ENCODE measurements around the gene CENPA. TPM values are rescaled to one million over a fixed set of nuclear protein-coding genes. Genes with fewer than 3 reads are reported as not detected.

CENPA gene
- total RNA-seq (1 to 10 TPM in 6 of 7 donors, not detected in 1; 1.1 to 7.3 (median 4.2) TPM), polyA plus RNA-seq (1 to 10 TPM in 2 of 3 donors, under 1 TPM in 1; 0.80 to 5.5 (median 2.5) TPM)
- long read RNA-seq, donor 1, transcript CENPA-202 (5 exons, 1,452 nt) = major isoform, 12 of 12 reads
- long read RNA-seq, donor 1, partial matches to known transcripts = 0 of 12 reads
- long read RNA-seq, donor 1, other reads (novel, unspliced or antisense) = 0 of 12 reads
- long read RNA-seq, donor 2, partial matches to known transcripts = 0 of 3 reads
- long read RNA-seq, donor 2, other reads (novel, unspliced or antisense) = 0 of 3 reads

- TF ChIP-seq POLR2A (IDR thresholded peaks at IDR 0.05) = no peak
- TF ChIP-seq POLR2AphosphoS5 (IDR thresholded peaks at IDR 0.05) = peak; percentile 76 to 91 (median 85)
- TF ChIP-seq CTCF (IDR thresholded peaks at IDR 0.05 in 8 of 11, conservative IDR thresholded peaks at IDR 0.05 in 3 of 11) = peak; percentile 25 to 74 (median 59)
- 1% methylated on average over 52 to 55 of the region's 55 CpGs for WGBS, 5 donors
- Histone ChIP-seq H3K27me3 (replicated peaks in 1 of 7) (no peaks in the 10 kb centered on the region), H3K36me3 (peaks cover 0 to 13% (median 4%) of the 10 kb centered on the region in 6 donors), H3K4me3 (peak within 1 kb of the TSS; percentile 76 to 97 (median 90)), H3K27ac (peak within 1 kb of the TSS in 5 of 8 donors; percentile 55 to 79 (median 74)), H3K9me3 (peaks cover 0 to 2% (median 0%) of the 10 kb centered on the region in 8 donors), H3K4me1 (peaks cover 3 to 36% (median 18%) of the 10 kb centered on the region in 6 donors)
- DNase-seq = peak; percentile 97
- intact Hi-C loops (cut with DNase I; ENCODE audit: low total_unique reads) = no loop called here
Measured at GRCh38 chr2:26785431-26786206, at the start of gene CENPA. TSS of gene CENPA (plus strand) at chr2:26786056. CDS start at chr2:26786197, 141 bp downstream.

GRCh38 chr2:26737221-26737620 is 48.6 kb upstream of the CENPA start:
- intact Hi-C loops (cut with DNase I; ENCODE audit: low total_unique reads) = no loop called here
- 75 to 82% (median 80%) methylated on average over 4 of the region's 4 CpGs for WGBS, 5 donors
- no peak for DNase-seq
- Histone ChIP-seq H3K4me1 (peaks cover 0 to 29% (median 11%) of the 10 kb centered on the region in 6 donors), H3K9me3 (no peaks in the 10 kb centered on the region), H3K27me3 (replicated peaks in 1 of 7) (peaks cover 0 to 6% (median 0%) of the 10 kb centered on the region in 7 donors), H3K36me3 (no peaks in the 10 kb centered on the region), H3K27ac (no peak overlapping the region), H3K4me3 (no peak overlapping the region)
- TF ChIP-seq CTCF (IDR thresholded peaks at IDR 0.05 in 8 of 11, conservative IDR thresholded peaks at IDR 0.05 in 3 of 11) (no peak), POLR2AphosphoS5 (IDR thresholded peaks at IDR 0.05) (no peak), POLR2A (IDR thresholded peaks at IDR 0.05) (no peak)

DNA sequence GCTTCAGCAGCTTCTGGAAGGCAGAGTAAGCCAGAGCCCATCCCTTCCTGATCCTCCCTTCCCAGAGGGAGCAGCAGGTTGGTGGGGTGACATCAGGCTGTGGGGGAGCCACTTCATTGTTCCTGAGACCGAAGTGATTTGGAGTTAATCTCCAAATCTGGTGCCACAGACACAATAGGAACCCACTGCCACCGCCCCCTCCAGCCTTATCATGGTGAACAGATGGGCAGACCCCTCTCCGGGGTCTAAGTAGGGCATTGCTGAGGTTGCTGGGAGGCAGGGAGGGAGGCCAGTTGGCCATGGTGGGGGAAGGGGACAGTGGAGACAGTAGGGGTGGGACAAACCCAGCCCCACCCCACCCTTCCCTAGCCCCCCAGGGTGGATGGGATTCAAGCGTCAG is 47.4 kb upstream of the CENPA start:
- no peak for DNase-seq
- Histone ChIP-seq H3K9me3 (no peaks in the 10 kb centered on the region), H3K27ac (no peak overlapping the region), H3K36me3 (no peaks in the 10 kb centered on the region), H3K27me3 (replicated peaks in 1 of 7) (peaks cover 0 to 6% (median 0%) of the 10 kb centered on the region in 7 donors), H3K4me1 (peaks cover 0 to 29% (median 11%) of the 10 kb centered on the region in 6 donors), H3K4me3 (no peak overlapping the region)
- intact Hi-C loops (cut with DNase I; ENCODE audit: low total_unique reads) = no loop called here
- TF ChIP-seq POLR2A (IDR thresholded peaks at IDR 0.05) = no peak
- TF ChIP-seq CTCF (IDR thresholded peaks at IDR 0.05 in 8 of 11, conservative IDR thresholded peaks at IDR 0.05 in 3 of 11) = no peak
- TF ChIP-seq POLR2AphosphoS5 (IDR thresholded peaks at IDR 0.05) = no peak
- 37 to 77% (median 58%) methylated on average over 3 to 4 of the region's 4 CpGs for WGBS, 5 donors

DNA sequence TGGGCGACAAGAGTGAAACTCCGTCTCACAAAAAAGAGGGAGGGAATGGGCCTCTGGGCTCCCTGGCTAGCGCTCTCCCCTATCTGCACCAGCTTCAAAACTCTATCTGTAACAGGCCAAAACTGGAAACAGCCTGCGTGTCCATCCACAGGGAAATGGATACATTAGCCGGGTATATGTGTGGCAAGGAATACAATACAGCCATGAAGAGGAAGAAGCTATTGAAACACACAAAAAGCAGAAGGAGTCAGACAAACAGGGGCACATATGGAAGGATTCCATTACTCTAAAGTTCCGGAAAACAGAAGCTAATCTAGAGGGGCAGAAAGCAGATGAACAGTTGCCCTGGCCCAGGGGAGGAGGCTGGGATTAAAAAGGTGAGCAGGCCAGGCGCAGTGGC is 46.3 kb upstream of the CENPA start:
- Histone ChIP-seq H3K4me1 (peaks cover 0 to 29% (median 11%) of the 10 kb centered on the region in 6 donors), H3K9me3 (no peaks in the 10 kb centered on the region), H3K36me3 (no peaks in the 10 kb centered on the region), H3K4me3 (no peak overlapping the region), H3K27me3 (replicated peaks in 1 of 7) (peaks cover 0 to 6% (median 0%) of the 10 kb centered on the region in 7 donors), H3K27ac (no peak overlapping the region)
- DNase-seq = no peak
- 96 to 99% (median 97%) methylated on average over 7 of the region's 7 CpGs for WGBS, 5 donors
- intact Hi-C loops (cut with DNase I; ENCODE audit: low total_unique reads) = no loop called here
- TF ChIP-seq POLR2AphosphoS5 (IDR thresholded peaks at IDR 0.05) (no peak), POLR2A (IDR thresholded peaks at IDR 0.05) (no peak), CTCF (IDR thresholded peaks at IDR 0.05 in 8 of 11, conservative IDR thresholded peaks at IDR 0.05 in 3 of 11) (no peak)
